Cerebellar nuclear complex (tissue), 1 donor: ENCODE measurements around the gene DENND1A.

Experiments
- DNase-seq, 2 experiments: peaks; one replicate each; lab custom pipeline; 2025; lab: John Stamatoyannopoulos, UW

DENND1A gene

DNA sequence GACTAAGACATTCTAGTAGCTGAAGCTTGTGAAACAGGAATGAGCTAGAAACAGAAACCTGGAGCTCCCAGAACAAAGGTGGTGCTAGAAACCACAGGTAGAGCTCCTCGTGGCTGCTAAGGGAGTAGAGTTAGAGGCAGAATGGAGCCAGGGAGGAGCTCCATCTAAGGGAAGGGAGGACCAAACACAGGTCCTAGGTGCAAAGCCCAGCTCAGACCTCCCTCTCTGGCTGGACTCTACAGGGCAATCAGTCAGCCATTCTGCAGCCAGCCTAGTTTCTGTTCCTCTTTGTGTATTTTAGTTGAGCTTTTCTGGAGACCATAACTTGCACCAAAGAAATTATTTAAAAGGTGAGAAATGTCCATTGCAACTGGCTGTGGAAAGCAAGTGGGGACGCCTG, 503.5 kb downstream of the DENND1A start:
- no peak for DNase-seq

DNA sequence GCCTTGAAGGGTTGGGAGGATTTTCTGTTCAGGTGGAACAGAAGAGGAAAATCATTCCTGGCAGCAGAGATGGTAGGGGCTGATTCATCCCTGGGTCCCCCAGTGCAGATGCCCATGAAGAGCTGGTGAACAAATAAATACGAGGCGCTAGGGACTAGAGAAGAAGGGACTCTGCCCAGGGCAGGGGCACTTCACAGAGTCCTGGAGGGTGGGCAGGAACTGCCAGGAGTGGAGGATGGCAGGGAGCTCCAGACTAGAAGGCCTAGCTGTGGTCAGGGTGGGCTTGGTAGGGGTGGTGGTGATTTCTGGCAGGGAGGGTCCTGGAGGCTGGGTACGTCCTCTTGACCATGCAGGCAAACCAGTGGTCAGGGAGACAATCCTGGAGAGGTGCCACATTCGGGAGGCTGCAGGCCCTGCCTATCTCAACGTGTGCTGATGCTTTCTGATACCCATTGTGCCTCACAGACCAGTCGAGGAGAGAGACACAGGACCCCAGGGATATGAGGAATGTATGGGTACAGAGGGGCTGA, 504.0 kb downstream of the DENND1A start:
- DNase-seq, result no peak

DNA sequence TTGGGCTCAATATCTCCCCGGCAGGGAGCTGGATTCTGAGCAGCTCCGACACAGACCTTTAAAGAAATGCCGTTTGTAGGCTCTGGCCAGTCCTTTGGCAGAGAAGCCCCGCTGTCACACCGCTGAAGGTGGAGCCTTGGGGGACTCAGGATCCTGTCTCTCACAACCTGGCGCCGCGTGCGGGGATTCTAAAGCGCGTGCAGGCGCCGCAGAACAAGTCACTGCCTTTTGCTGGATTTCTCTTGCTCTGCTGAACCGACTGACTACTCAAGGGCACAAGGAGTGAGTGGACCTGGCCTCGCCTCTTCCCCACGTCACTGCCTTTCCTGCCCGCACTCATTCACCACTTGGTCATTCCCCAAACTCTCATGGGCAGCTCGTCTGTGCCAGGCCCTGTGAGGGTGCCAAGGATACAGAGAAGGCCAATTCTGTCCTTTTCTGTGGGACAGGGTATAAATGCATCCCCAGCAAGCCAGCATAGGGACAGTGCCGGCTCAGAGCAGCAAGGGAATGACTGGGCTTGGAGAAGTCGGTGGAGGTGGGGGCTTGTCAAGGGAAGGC, 504.6 kb downstream of the DENND1A start:
- DNase-seq, result no peak

DNA sequence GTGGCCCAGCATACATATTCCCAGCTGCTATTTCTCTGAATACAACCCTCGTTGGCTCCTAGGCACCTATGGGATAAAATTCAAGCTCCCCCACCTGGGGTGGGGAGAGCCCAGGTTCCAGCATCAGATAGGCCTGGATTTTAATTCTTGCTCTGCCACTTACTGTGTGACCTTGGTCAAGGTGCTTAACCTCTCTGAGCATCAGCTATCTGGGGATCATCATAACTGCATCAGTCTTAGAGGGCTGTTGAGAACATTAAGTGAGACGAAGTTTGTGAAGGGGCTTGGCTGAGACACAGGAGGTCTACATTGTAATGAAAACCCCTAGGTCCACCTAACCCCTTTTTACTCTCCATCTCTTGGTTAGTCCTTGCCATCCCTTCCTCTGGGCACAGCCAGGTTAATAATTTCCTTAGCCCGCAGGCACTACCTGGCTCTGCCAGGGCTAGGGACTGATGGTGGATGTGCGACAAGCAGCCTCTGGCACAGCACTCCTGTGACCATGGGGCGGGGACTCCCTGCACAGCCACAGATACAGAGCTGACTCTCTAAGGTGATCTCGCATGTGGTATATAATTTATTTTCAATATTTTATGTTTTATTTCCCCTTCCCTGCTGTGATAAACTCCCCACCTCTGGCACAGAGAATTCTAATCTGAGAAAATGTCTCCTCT, 505.2 kb downstream of the DENND1A start:
- DNase-seq, result no peak

DNA sequence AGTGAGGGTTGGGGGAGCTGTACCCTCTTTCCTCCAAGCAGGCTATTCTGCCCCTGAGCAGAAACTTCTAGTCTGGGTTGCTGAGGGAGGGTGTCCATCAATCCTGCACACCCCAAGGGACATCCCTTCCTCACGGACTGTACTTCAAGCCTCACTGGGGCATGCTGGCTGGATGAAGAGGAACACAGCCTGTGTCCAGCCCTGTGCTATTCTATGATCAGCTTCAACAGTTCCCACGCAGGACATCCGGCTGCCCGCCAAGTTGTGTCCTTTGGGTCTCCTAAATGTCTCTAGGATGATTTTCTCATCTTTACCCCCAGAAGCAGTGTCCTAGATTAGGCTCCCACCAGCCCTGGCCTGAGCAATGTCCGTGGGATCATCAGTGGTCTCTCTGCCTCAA, 505.8 kb downstream of the DENND1A start:
- no peak for DNase-seq

DNA sequence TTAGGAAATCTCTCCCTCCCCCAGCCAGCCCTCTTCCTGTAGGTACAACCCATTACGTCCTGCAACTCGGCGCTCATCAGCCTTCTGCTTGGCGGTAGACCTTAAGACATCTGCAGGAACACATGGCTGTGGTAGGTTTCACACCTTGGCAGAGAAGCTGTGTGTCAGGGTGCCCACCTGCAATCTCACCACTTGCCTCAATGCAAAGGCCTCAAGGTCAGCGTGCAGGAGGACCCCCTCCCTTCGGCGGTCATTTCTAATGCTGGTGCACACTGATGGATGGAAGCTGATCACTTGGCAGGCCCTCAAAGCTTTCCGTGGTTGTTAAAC, 506.6 kb downstream of the DENND1A start:
- DNase-seq, result no peak

DNA sequence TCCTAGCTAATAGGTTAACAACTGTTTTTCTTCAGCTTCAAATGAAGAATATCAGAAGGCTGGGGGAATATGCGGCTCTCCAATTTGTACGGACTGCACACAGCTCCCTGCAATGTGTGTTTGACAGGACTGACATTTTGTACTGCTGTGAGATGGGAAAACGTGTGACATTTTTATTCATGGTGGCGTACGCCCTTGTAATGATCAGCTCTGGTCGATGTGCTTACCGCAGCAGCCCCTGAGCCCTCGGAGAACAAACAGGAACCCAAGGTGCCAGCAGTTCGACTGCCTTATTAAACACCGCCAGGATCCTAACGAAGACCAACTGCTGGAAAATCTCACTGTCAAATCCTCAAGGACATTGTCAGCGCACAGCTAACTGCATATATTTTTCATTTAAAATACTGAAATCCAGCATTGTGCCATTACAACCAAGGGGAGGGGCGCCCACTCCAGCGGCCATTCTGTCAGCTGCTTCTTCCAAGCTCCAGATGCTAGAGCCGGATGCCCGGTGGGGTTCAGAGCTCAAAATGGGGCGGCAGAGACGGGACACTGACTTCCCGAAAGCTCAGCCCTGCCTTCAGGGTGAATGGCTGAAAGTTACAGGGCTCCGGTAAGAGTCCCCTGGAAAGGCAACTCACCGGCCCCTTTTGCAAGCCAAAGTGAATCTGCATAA, 507.2 kb downstream of the DENND1A start:
- no peak for DNase-seq

DNA sequence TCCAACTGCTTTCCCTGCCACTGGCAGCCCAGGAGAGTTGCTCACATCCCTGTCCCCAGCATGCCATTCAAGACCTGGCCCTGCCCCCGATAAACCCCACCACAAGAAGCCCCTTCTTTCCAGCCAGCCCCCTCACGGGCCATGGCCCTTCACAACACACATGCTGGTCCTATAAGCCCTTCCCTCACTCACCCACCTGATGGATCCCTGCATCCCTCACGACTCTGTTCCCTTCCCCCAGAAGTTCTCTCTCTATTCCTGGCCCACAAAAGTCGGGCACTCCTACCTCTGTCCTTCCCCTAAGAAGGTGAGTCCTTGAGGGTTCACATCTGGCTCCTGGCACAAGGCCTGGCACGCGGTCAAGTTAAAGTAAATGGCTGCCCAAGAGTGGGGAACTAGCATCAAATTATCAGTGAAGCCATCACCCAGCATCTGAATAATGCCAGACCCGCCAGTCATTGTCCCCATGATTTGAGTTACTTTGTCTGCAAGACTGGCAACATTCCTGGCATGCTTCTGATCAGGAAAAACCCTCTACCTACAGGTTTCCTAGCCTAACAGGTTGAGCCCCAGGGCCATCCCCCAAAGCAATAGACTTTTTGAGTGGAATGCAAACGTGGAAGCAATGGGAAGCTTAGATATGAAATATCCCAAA, 508.0 kb downstream of the DENND1A start:
- DNase-seq, result no peak

DNA sequence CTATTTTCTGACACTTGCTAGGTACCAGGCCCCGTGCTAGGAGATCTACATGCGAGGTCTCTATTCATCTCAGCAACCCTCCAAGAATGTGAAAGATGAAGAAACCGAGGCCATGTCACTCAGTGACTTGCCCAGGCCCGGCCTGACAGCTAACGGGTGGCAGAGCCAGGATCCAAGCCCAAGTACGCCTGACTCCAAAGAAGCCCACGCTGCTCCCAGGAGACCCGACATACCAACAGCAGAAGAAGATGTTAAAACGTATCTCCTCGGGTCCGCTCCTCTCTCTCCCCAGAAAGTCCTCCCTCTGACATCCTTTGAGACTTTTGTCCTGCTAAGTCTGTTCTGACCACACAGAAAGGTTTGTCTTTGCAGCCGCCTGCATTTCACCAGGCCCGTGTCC, 508.7 kb downstream of the DENND1A start:
- no peak for DNase-seq

DNA sequence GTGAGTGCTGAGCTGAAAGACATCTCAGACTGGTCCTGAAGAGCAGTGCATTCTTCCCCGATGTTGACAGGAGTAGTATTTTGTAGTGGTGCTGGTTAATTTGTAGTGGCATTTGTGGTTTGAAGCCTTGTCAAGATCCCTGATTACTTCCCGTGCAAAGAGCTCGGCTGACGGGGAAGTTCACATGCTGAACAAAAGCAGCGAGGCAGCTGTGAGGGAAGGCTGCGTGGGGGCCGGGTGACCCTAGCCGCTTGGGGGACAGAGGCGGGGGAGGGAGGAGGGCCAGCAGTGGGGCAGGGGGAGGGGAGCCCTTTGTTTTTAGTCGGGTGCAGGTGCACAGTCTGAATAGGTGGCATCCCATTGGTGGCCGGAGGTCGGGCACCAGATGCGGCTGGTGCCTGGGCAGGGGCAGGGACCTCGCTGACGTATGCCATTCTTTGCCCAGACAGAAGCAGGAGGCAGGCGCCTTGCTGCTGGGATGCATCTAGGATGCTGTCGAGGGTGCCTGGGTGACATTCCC, 509.3 kb downstream of the DENND1A start:
- DNase-seq, result no peak

DNA sequence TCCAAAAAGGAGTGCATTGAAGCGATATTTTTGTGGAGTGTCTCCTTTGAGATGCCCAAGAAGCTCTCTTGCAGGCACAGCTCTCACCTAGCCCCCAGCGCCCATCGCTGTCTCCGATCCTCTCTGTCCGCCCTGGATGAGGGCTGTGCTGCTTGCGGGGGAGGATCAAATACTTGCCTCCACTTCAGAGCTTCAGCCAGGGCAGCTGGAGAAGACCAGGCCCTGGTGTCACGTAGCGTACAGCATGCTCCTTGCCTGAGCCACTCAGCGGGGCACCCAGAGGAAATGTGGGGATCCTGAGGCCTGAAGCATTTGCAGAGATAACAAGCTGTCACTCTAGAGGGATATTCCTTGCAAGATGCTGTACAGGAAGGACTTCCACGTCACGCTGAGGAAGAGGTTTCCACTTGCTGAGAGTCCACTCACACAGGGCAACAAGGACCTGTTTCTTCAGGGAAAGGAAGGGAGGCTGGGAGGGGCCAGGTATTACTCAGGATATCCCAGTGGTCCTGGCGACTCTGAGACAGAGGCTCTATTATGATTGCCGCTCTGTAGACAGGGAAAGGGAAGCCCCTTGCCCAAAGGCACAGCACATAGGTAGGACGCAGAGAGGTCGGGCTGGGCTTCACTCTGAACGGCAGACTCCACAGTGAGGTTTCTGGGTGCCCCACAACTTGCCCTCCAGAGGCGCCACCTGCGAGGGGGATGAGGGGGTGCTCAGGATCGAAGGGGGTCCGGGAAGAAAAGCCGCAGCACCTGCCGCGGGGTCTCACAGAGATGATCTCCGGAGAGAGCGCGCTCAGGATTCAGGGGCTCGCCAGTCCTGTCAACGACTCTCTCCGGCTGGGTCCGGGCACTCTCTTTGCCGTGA, 510.0 kb downstream of the DENND1A start:
- DNase-seq, result no peak

DNA sequence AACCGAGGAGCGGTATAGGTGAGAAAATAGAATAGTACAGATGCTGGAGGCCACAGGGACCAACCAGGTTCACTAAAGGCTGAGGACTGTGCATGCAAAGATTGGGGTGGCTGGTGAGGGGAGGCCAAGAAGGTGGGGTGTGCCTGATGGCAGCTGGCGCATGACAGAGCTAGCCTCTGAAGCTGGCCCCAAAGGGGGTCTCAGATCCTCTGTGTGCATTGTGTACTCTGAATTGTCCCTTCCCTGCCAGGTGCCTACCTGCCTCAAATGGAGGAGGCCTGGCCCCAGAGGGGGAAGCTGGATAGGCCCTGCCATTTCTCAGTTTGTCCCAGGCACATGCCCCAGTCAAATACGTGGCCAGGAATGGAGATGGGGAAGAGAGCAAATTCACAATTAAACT, 510.8 kb downstream of the DENND1A start:
- DNase-seq, result no peak

DNA sequence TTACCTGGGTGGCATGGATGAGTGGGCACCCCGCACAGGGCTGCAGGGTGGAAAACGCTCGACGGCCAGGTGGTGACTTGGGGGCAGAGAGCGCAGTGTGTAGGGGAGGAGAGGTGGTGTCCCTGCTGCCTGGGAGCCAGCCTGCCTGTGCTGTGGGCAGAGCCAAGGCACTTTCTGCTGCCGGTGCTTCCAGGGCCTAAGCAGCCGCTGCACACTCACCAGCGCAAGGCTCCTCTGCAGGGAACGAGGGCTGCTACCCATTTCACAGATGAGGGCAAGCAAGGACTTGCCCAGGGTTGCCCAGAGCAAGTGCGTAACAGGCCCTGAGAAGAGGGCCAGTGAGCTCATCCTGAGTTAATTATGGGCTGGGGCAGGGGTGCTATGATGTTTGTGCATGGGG, 511.4 kb downstream of the DENND1A start:
- DNase-seq, result no peak

DNA sequence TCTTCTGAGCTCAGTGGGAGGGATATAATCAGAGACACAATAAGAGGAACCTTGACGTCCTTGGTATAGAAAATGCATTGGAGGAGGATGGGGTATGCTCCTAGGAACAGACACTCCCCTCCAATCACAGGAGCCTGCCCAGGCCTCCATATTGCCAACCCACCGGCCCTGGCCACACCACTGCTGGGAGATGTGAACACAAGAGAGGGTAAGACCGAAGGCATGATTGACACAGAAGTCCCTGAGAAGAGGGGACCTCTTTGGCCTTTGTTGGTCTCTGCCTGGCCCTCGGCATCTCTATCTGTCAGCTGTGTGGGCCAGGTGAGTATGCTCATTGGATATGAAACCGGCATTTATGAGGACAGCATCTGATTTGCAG, 511.9 kb downstream of the DENND1A start:
- no peak for DNase-seq

DNA sequence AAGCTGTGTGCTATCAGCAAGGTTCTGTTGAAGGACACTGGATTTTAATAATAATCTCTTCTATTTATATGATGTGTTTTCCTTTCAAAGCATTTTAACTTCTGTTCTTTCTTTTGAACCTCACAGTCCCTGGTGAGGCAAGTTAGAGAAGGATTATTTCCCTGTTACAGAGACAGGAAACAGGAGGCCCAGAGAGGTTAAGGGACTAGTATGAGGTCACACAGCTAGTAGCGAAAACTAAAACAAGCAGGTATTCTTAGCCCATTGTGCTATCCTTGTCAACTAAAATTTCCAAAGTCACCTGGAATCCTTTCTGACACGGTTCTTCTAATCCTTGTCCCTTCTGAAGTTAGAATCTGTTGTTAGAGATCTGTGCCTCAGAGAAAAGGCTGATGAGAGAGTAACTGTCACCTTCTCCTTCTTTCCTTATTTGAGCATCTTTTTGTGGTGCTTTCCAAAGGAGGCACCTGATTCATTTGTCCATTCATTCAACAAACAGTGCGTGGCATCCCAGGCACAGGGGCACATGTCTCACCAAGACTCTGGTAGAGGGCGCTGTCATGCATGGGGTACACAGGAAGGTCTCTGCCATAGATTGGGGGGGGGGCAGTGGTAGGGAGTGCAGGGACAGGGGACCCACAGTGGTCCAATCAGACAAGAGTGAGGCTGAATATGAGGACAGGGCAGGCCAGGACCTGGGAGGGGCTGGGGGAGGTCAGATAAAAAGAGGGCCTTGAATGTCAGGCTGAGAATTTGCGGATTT, 512.5 kb downstream of the DENND1A start:
- DNase-seq, result no peak

DNA sequence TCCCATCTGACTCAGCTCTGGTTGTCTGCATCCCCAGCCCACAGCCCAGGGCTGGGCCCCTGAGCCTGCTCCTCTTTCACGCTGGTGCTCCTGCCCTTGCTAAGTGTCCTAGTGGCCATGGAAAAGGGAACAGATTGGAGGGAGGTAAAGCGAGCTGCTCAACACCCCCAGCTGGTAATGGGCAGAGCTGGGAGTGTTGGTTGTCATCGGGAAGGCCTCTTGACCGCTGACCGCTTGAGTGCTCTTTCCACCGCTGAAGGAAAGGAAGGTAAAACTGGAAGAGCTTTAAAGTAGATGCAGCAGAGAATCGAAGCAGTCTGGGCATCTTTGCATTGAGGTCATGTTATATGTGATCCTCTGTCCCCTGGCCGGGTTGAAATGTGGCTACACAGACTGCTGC, 513.8 kb downstream of the DENND1A start:
- DNase-seq, result no peak

DNA sequence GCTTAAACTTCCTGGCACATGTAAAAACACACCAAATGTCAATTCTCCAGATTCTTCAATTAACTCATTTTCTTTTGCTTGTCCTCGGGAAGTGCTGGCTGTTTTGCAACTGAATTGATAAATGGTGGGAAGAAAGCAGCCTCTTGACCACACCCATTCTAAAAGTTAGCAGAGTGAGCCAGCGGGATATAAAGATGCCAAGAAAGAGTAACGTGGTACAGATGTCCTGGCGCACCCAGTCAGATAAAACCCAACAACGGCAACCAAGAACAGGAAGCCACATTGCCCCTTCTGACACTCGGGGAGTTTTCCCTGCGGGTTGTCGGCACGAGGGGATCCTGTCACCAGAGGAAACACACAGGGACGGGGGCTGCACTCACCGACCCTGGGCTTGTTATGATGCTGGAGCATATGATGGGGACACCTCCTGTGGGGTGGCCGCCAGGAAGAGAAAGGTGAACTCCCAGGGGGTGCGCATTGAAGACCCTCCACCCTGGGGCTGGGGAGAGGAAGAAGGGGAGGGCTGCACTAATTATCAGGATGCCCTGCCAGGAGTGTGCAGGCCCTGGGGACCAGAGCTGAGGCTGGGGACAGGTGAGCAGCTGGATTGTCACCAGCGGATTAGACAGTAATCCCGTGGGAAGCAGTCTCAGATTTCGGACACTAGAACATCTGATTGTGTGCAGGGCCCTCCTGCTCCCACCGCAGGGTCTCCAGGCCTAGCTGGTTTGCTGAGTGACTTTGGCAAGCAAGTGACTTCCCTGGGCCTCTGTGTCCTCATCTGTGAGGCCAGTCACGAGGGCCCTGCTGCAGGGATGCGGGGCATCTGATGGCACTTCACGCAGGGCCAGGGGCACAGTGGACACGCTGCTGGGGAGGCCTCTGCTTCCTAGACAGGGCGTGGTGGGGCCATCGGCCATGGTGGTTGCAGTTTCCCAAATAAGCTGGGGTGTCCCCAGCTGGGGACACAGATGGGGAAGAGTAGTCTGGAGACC, 514.7 kb downstream of the DENND1A start:
- no peak for DNase-seq

DNA sequence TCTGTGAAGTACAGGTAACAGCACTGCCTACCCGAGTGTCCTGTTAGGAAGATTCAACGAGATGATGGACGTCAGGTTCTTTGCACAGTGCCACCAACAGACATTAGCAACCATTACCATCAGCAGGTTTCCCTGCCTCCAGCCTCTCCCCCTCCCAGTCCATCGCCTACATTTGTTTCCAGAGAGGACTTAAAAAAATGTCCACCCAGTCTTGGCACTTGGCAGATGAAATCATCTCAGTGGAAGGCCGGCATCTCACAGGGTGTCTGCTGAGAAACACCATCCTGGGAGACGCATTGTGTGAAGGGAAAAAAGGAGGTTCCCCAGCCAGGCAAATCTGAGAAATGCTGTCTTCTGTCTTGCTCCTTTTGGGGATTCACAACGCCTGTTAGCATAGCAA, 515.7 kb downstream of the DENND1A start:
- no peak for DNase-seq

DNA sequence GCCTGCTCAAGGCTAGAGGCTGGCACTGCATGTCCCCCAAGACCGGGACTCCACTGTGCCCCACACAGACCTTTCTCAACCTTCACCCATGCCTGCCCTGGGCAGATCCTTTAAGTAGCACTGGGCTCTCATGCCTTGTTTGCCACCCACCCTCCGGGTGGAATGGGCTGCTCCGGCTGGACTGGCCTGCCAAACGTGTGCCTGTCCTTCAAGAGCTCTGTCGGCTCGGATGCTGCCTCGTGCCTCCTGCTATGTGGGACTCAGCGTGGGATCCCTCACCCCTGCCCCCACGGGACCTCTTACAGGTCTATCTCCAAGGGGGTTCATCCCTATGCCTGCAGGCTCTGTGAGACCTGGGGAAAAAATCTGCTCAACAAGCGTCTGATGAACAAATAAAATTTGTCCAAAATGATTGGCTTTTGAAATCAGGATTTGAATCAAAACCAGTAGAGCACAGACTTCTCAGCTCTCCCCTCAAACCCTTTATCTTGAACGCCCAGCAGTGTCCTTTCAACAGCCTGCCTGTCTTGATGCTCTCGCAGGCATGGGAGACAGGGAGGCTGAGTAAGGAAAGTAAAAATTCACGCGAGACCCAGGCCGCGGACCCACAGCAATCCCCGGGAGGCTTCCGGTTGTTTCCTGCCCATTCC, 517.6 kb downstream of the DENND1A start:
- DNase-seq, result no peak
